Endothelial cell of umbilical vein (primary cell): ENCODE measurements around the gene CEP164. TPM values are rescaled to one million over a fixed set of nuclear protein-coding genes. Genes with fewer than 3 reads are reported as not detected.

Source experiments
- BruUV-seq: library from RNA; stranded (reverse); fragments of 400-500 nt; replicated peaks from 2 replicates; lab custom pipeline; 2021; lab: Mats Ljungman, UMichigan
- CTCF ChIA-PET: fragments of 300-600, 350-600 bp; sonication (Branson Sonifier 250); formaldehyde crosslinking; loops from one replicate; lab custom pipeline; 2021; ENCODE audit warnings: antibody characterized with exemption, inconsistent platforms; lab: Charles Lee
- POLR2A ChIA-PET: fragments of 300-600, 350-600 bp; sonication (Branson Sonifier 250); formaldehyde crosslinking; loops from one replicate; lab custom pipeline; 2021; ENCODE audit warnings: antibody characterized with exemption, inconsistent platforms; lab: Charles Lee
- DNase-seq: peaks from one replicate; pipeline ENCODE4 v3.0.0-alpha.2; 2011; ENCODE audit warnings: low read depth, low spot score
- FAIRE-seq: peaks from 2 replicates; lab custom pipeline; 2011; peaks lifted over from hg19 to GRCh38; lab: Jason Lieb, UNC
- H2AFZ ChIP-seq: 2 replicates; pipeline ENCODE4 v1.6.0; 2012; ENCODE audit warnings: low read depth, low read length, control low read depth, inconsistent platforms
- H3K27ac ChIP-seq: 2 replicates; pipeline ENCODE4 v1.5.1; 2011; ENCODE audit warnings: low read depth, mild to moderate bottlenecking, control low read depth, low read length, moderate library complexity; ENCODE audit not compliant: insufficient read depth
- H3K27me3 ChIP-seq, 2 experiments: 2 replicates each; pipeline versions ENCODE4 v1.6.0 to v1.6.1; 2011; ENCODE audit warnings: low read length in 2 of 2, mixed read lengths in 1 of 2; ENCODE audit not compliant: control insufficient read depth in 2 of 2, insufficient read depth in 2 of 2
- H3K36me3 ChIP-seq, 2 experiments: 2 replicates in 1 of 2; 3 replicates in 1 of 2; pipeline ENCODE4 v1.5.1; 2011; ENCODE audit warnings: low read length in 2 of 2, mild to moderate bottlenecking in 1 of 2, moderate library complexity in 1 of 2; ENCODE audit not compliant: control insufficient read depth in 2 of 2, insufficient read depth in 2 of 2; ENCODE audit errors: extremely low read depth in 1 of 2
- H3K4me1 ChIP-seq: 3 replicates; pipeline ENCODE4 v1.5.1; 2011; ENCODE audit warnings: mild to moderate bottlenecking, low read length; ENCODE audit not compliant: control insufficient read depth, insufficient read depth; ENCODE audit errors: extremely low read depth
- H3K4me2 ChIP-seq: 2 replicates; pipeline ENCODE4 v1.6.1; 2011; ENCODE audit warnings: low read length, control low read depth, mixed read lengths; ENCODE audit not compliant: insufficient read depth
- H3K4me3 ChIP-seq, 3 experiments: fragments of 200-600 bp in 1 of 3; sonication (generic), shearing (Covaris generic) in 1 of 3; replicated peaks in 1 of 3; 2 replicates each; pipeline ENCODE4 v1.5.1; 2011 to 2016; ENCODE audit warnings: control low read depth in 3 of 3, low read length in 3 of 3, mild to moderate bottlenecking in 2 of 3, inconsistent platforms in 1 of 3, low read depth in 1 of 3, moderate library complexity in 1 of 3; ENCODE audit not compliant: insufficient read depth in 1 of 3
- H3K79me2 ChIP-seq: 2 replicates; pipeline ENCODE4 v1.6.0; 2012; ENCODE audit warnings: low read length, inconsistent platforms; ENCODE audit not compliant: control insufficient read depth, insufficient read depth
- H3K9ac ChIP-seq: replicated peaks from 2 replicates; pipeline ENCODE3; 2011; ENCODE audit warnings: low read length, control low read depth; ENCODE audit not compliant: insufficient read depth; ENCODE audit errors: extremely low read depth
- H3K9me1 ChIP-seq: replicated peaks from 3 replicates; pipeline ENCODE4 v1.6.0; 2011; ENCODE audit warnings: mild to moderate bottlenecking, low read length; ENCODE audit not compliant: control insufficient read depth, insufficient read depth; ENCODE audit errors: extremely low read depth
- H3K9me3 ChIP-seq: replicated peaks from 2 replicates; pipeline ENCODE4 v1.5.1; 2012; ENCODE audit warnings: low read length, inconsistent platforms; ENCODE audit not compliant: control insufficient read depth, insufficient read depth
- H4K20me1 ChIP-seq: replicated peaks from 2 replicates; pipeline ENCODE3; 2011; ENCODE audit warnings: mild to moderate bottlenecking, low read length; ENCODE audit not compliant: control insufficient read depth, insufficient read depth; ENCODE audit errors: extremely low read depth
- CTCF ChIP-seq, 2 donors: IDR thresholded peaks; 1 replicate in 1 of 2; 2 replicates in 1 of 2; pipeline ENCODE4 v1.5.1; 2011; ENCODE audit warnings: low read length in 2 of 2, mild to moderate bottlenecking in 2 of 2, moderate library complexity in 2 of 2, control low read depth in 1 of 2, inconsistent platforms in 1 of 2, low read depth in 1 of 2; ENCODE audit not compliant: insufficient read depth in 1 of 2; ENCODE audit errors: extremely low read depth in 1 of 2
- EZH2 ChIP-seq: IDR thresholded peaks from 2 replicates; pipeline ENCODE4 v1.6.1; 2012; ENCODE audit warnings: borderline replicate concordance, low read depth, mild to moderate bottlenecking, moderate library complexity, low read length, inconsistent platforms; ENCODE audit not compliant: severe bottlenecking
- FOS ChIP-seq: IDR thresholded peaks from 2 replicates; pipeline ENCODE4 v1.6.1; 2011; ENCODE audit warnings: mild to moderate bottlenecking, low read length, moderate library complexity, borderline replicate concordance; ENCODE audit not compliant: insufficient read depth
- GATA2 ChIP-seq: IDR thresholded peaks from 2 replicates; pipeline ENCODE4 v1.7.0; 2011; ENCODE audit warnings: low read depth, mild to moderate bottlenecking, moderate library complexity, mixed read lengths, low read length; ENCODE audit not compliant: insufficient read length, insufficient read depth
- JUN ChIP-seq: IDR thresholded peaks from 2 replicates; pipeline ENCODE4 v1.6.1; 2011; ENCODE audit warnings: borderline replicate concordance, low read depth; ENCODE audit not compliant: insufficient read length, insufficient read depth
- MAX ChIP-seq: IDR thresholded peaks from 2 replicates; pipeline ENCODE4 v1.6.1; 2011; ENCODE audit not compliant: insufficient read depth, insufficient read length
- MYC ChIP-seq: IDR thresholded peaks from one replicate; pipeline ENCODE4 v1.6.1; 2011; ENCODE audit warnings: mild to moderate bottlenecking, low read depth, low read length
- POLR2A ChIP-seq: IDR thresholded peaks from 2 replicates; pipeline ENCODE4 v1.6.1; 2012; ENCODE audit warnings: low read depth, mild to moderate bottlenecking, control low read depth, low read length
- POLR2AphosphoS5 ChIP-seq: IDR thresholded peaks from 2 replicates; pipeline ENCODE4 v1.6.1; 2012; ENCODE audit warnings: low read depth, mild to moderate bottlenecking, control low read depth, low read length, moderate library complexity; ENCODE audit not compliant: insufficient read depth
- dilution Hi-C: fragments of 300-500 bp; cut with MboI; formaldehyde crosslinking; loops from one replicate; pipeline ENCODE4 v1.15.0; 2019; ENCODE audit warnings: low sequenced_read_pairs; ENCODE audit not compliant: extremely low pct_ligation_motif_present
- intact Hi-C: fragments of 100-400 bp; cut with micrococcal nuclease; formaldehyde crosslinking; loops from one replicate; pipeline ENCODE4 v1.10.0; 2022
- polyA plus RNA-seq, 4 experiments: library from polyadenylated mRNA; depleted of rRNA in 3 of 4; stranded (reverse) in 3 of 4; unstranded in 1 of 4; fragments of >200 nt; gene quantifications; 2 replicates each; pipeline versions ENCODE4 v1.2.1 to v1.2.3, GENCODE V29; 2011 to 2012; ENCODE audit warnings: missing spikeins in 1 of 4
- total RNA-seq: library from RNA; stranded (reverse); gene quantifications from 2 replicates; pipeline ENCODE4 v1.2.3, GENCODE V29; 2021

CEP164 gene
- total and polyA plus RNA-seq, 2 donors (not counting 3 experiments of a cell fraction or from before 2014, with no cell fraction given): 22.7 to 48.4 TPM

- no peaks in the 10 kb centered on the region for H3K9me3 ChIP-seq
- no peak overlapping the region for H3K4me2 ChIP-seq
- dilution Hi-C loops (no loop called here), intact Hi-C loops (no loop called here)
- no peaks in the 10 kb centered on the region for H3K27me3 ChIP-seq
- H3K9me1 ChIP-seq: no peaks in the 10 kb centered on the region
- ChIA-PET POLR2A (interaction anchor here (0.7 kb wide), 1 partner anchor 9 kb away, joined by 3 read pairs; no protein-coding TSS in a partner anchor), CTCF (interaction anchor here (3.4 kb wide), 1 partner anchor 33 kb away, joined by 15 read pairs; no protein-coding TSS in a partner anchor)
- H4K20me1 ChIP-seq: no peaks in the 10 kb centered on the region
- no peaks in the 10 kb centered on the region for H3K79me2 ChIP-seq
- DNase-seq: no peak
- no TSS peak for BruUV-seq
- no peak overlapping the region for H3K27ac ChIP-seq
- H3K4me3 ChIP-seq: no peak overlapping the region
- no peak overlapping the region for H2AFZ ChIP-seq
- no peak for FAIRE-seq
- H3K36me3 ChIP-seq: peaks cover 0 to 57% of the 10 kb centered on the region in 2 experiments
- peaks cover 8% of the 10 kb centered on the region for H3K4me1 ChIP-seq
- H3K9ac ChIP-seq: no peak overlapping the region
- TF ChIP-seq FOS: no peak
- TF ChIP-seq MAX: no peak
- no peak for TF ChIP-seq POLR2AphosphoS5
- TF ChIP-seq POLR2A: no peak
- no peak for TF ChIP-seq MYC
- TF ChIP-seq EZH2: no peak
- no peak for TF ChIP-seq JUN
- TF ChIP-seq CTCF (IDR thresholded peaks at IDR 0.05; ENCODE audit: extremely low read depth in 1 of 2, insufficient read depth in 1 of 2, low read depth in 1 of 2, low read length in 2 of 2): no peak
- TF ChIP-seq GATA2: no peak
Measured at GRCh38 chr11:117392979-117393378, 65.3 kb downstream of the CEP164 start.
